Keratinocyte (primary cell): ENCODE measurements around the gene SCYGR2. TPM values are rescaled to one million over a fixed set of nuclear protein-coding genes. Genes with fewer than 3 reads are reported as not detected.
"Not testable (repeated sequence)": the region's sequence is repeated elsewhere in the genome, so short reads cannot be mapped to it uniquely, and the experiment has no call there.

Source experiments
- DNase-seq: peaks from one replicate; pipeline ENCODE4 v3.0.0-alpha.2; 2011; ENCODE audit warnings: low read depth, missing footprints, low spot score
- FAIRE-seq: peaks from 2 replicates; lab custom pipeline; 2011; peaks lifted over from hg19 to GRCh38; lab: Jason Lieb, UNC
- H2AFZ ChIP-seq: 2 replicates; pipeline ENCODE4 v1.6.0; 2012; ENCODE audit warnings: low read length, control low read depth, inconsistent platforms; ENCODE audit not compliant: control insufficient read depth
- H3K27ac ChIP-seq: 2 replicates; pipeline ENCODE4 v1.5.1; 2011; ENCODE audit warnings: low read length; ENCODE audit not compliant: control insufficient read depth, insufficient read depth
- H3K27me3 ChIP-seq: 3 replicates; pipeline ENCODE4 v1.6.0; 2011; ENCODE audit warnings: low read length; ENCODE audit not compliant: control insufficient read depth, insufficient read depth; ENCODE audit errors: extremely low read depth
- H3K36me3 ChIP-seq, 2 experiments: 2 replicates in 1 of 2; 3 replicates in 1 of 2; pipeline ENCODE4 v1.5.1; 2011; ENCODE audit warnings: low read length in 2 of 2, mild to moderate bottlenecking in 1 of 2; ENCODE audit not compliant: control insufficient read depth in 2 of 2, insufficient read depth in 2 of 2; ENCODE audit errors: extremely low read depth in 1 of 2
- H3K4me1 ChIP-seq: 3 replicates; pipeline ENCODE4 v1.5.1; 2011; ENCODE audit warnings: low read length; ENCODE audit not compliant: control insufficient read depth, insufficient read depth; ENCODE audit errors: extremely low read depth
- H3K4me2 ChIP-seq: 3 replicates; pipeline ENCODE4 v1.6.0; 2011; ENCODE audit warnings: low read depth, low read length; ENCODE audit not compliant: control insufficient read depth, insufficient read depth; ENCODE audit errors: extremely low read depth
- H3K4me3 ChIP-seq, 3 experiments: fragments of 200-600 bp in 1 of 3; sonication (generic) in 1 of 3; 2 replicates in 2 of 3; 3 replicates in 1 of 3; pipeline ENCODE4 v1.5.1; 2011 to 2016; ENCODE audit warnings: low read length in 3 of 3, mild to moderate bottlenecking in 3 of 3, control low read depth in 2 of 3, inconsistent platforms in 1 of 3, low read depth in 1 of 3, mixed read lengths in 1 of 3, mixed run types in 1 of 3, moderate library complexity in 1 of 3; ENCODE audit not compliant: control insufficient read depth in 2 of 3, insufficient read depth in 2 of 3; ENCODE audit errors: extremely low read depth in 1 of 3
- H3K79me2 ChIP-seq: 2 replicates; pipeline ENCODE4 v1.6.0; 2012; ENCODE audit warnings: low read length; ENCODE audit not compliant: control insufficient read depth, insufficient read depth
- H3K9ac ChIP-seq: 3 replicates; pipeline ENCODE4 v1.6.0; 2011; ENCODE audit warnings: low read length; ENCODE audit not compliant: control insufficient read depth, insufficient read depth; ENCODE audit errors: extremely low read depth
- H3K9me1 ChIP-seq: 3 replicates; pipeline ENCODE4 v1.6.0; 2011; ENCODE audit warnings: low read length; ENCODE audit not compliant: control insufficient read depth, insufficient read depth; ENCODE audit errors: extremely low read depth
- H3K9me3 ChIP-seq: 2 replicates; pipeline ENCODE4 v1.5.1; 2012; ENCODE audit warnings: low read depth, low read length; ENCODE audit not compliant: control insufficient read depth
- H4K20me1 ChIP-seq: 3 replicates; pipeline ENCODE4 v1.6.0; 2011; ENCODE audit warnings: low read length; ENCODE audit not compliant: control insufficient read depth, insufficient read depth; ENCODE audit errors: extremely low read depth
- CTCF ChIP-seq, 3 experiments: IDR thresholded peaks in 1 of 3; conservative IDR thresholded peaks in 1 of 3; optimal IDR thresholded peaks in 1 of 3; 2 replicates in 2 of 3; 3 replicates in 1 of 3; pipeline versions ENCODE3 to v1.5.1; 2011; ENCODE audit warnings: low read length in 3 of 3, mild to moderate bottlenecking in 3 of 3, moderate library complexity in 2 of 3, control low read depth in 1 of 3, inconsistent platforms in 1 of 3; ENCODE audit not compliant: insufficient read depth in 2 of 3; ENCODE audit errors: extremely low read depth in 1 of 3
- EZH2 ChIP-seq: IDR thresholded peaks from one replicate; pipeline ENCODE4 v1.6.1; 2012; ENCODE audit warnings: inconsistent platforms, mild to moderate bottlenecking, low read length, moderate library complexity
- dilution Hi-C: fragments of 300-500 bp; cut with MboI; formaldehyde crosslinking; loops from one replicate; pipeline ENCODE4 v1.7.0; 2020; ENCODE audit warnings: low sequenced_read_pairs; ENCODE audit not compliant: extremely low pct_ligation_motif_present
- polyA minus RNA-seq, 3 experiments: library from RNA; depleted of rRNA, polyadenylated mRNA; stranded (reverse); fragments of >200 nt; gene quantifications; 1 replicate in 1 of 3; 2 replicates in 1 of 3; 3 replicates in 1 of 3; pipeline ENCODE4 v1.2.3, GENCODE V29; 2011
- polyA plus RNA-seq, 5 experiments: library from polyadenylated mRNA; depleted of rRNA in 3 of 5; stranded (reverse) in 3 of 5; stranded (forward) in 1 of 5; unstranded in 1 of 5; fragments of >200 nt; gene quantifications; 1 replicate in 1 of 5; 2 replicates in 3 of 5; 3 replicates in 1 of 5; pipeline versions ENCODE4 v1.2.1 to v1.2.3, GENCODE V29; 2011 to 2012; ENCODE audit warnings: missing spikeins in 2 of 5, low read depth in 1 of 5, low replicate concordance in 1 of 5

Gene SCYGR2
- polyA plus RNA-seq (not detected in 3 replicates), polyA minus RNA-seq (not detected in 3 replicates)
- not detected for polyA plus RNA-seq (2011; ENCODE audit: low read depth)
- not detected in 2 replicates for polyA plus RNA-seq (2011; cell fraction: cytosol; rRNA removed)
- polyA plus RNA-seq (2011; cell fraction: nucleus; rRNA removed): not detected in 2 replicates
- polyA plus RNA-seq (2012; ENCODE audit: low replicate concordance): not detected in 2 replicates
- not detected for polyA minus RNA-seq (2011; cell fraction: cytosol; rRNA and poly(A)+ RNA removed)
- not detected in 2 replicates for polyA minus RNA-seq (2011; cell fraction: nucleus; rRNA and poly(A)+ RNA removed)

GRCh38 chr2:227598835-227599503 is at the start of gene SCYGR2:
Gene SCYGR2 (plus strand): TSS chr2:227598893. CDS start chr2:227598893, 0 bp downstream.
- H3K27me3 ChIP-seq, H3K36me3 ChIP-seq, H3K9me3 ChIP-seq, FAIRE-seq, H3K4me2 ChIP-seq, H3K79me2 ChIP-seq, DNase-seq, dilution Hi-C loops, H3K4me1 ChIP-seq, H3K9me1 ChIP-seq, H3K27ac ChIP-seq, H2AFZ ChIP-seq, H3K4me3 ChIP-seq, H3K9ac ChIP-seq, H4K20me1 ChIP-seq: not testable (repeated sequence)

GRCh38 chr2:227551836-227552235 is 46.9 kb upstream of the SCYGR2 start:
- DNase-seq: no peak
- TF ChIP-seq EZH2: no peak
- no peak for TF ChIP-seq CTCF (optimal IDR thresholded peaks at IDR 0.05 in 1 of 3, IDR thresholded peaks at IDR 0.05 in 1 of 3, conservative IDR thresholded peaks at IDR 0.05 in 1 of 3; ENCODE audit: extremely low read depth in 1 of 3, insufficient read depth in 2 of 3, low read length in 3 of 3)
- peaks cover 7 to 9% of the 10 kb centered on the region in 2 experiments for H3K36me3 ChIP-seq

More at GRCh38 chr2:227551836-227552235, 46.9 kb upstream of the SCYGR2 start:
- Histone ChIP-seq H3K79me2 (no peaks in the 10 kb centered on the region), H3K9ac (no peak overlapping the region), H3K4me3 (no peak overlapping the region), H3K4me1 (no peaks in the 10 kb centered on the region), H3K9me1 (no peaks in the 10 kb centered on the region), H3K27me3 (no peaks in the 10 kb centered on the region), H3K4me2 (no peak overlapping the region), H2AFZ (no peak overlapping the region), H3K27ac (no peak overlapping the region), H3K9me3 (no peaks in the 10 kb centered on the region), H4K20me1 (no peaks in the 10 kb centered on the region)
- dilution Hi-C loops: no loop called here
- FAIRE-seq: no peak
